Activated CD4-positive, CD25-positive, alpha-beta regulatory T cell (primary cell): ENCODE data around the gene UBE2E2.
"Not testable (repeated sequence)": the region's sequence is repeated elsewhere in the genome, so short reads cannot be mapped to it uniquely, and the experiment has no call there.

Source experiments
- DNase-seq, 4 experiments: peaks; one replicate each; lab custom pipeline; 2025; lab: John Stamatoyannopoulos, UW

UBE2E2 gene

GRCh38 chr3:23202921-23203707 lies at the start of gene UBE2E2:
Gene UBE2E2 (plus strand): TSS chr3:23203327.
- peak; percentile 19 to 53 (median 22) for DNase-seq

GRCh38 chr3:23153436-23153835 lies 49.7 kb upstream of the UBE2E2 start:
- DNase-seq, result no peak

- DNase-seq, result no peak
Observed at GRCh38 chr3:23157331-23157730, 45.8 kb upstream of the UBE2E2 start.

- no peak for DNase-seq
Observed at GRCh38 chr3:23159929-23160328, 43.2 kb upstream of the UBE2E2 start.

GRCh38 chr3:23161308-23161707 lies 41.8 kb upstream of the UBE2E2 start:
- DNase-seq, result no peak

- no peak for DNase-seq
Observed at GRCh38 chr3:23161896-23162570, 41.1 kb upstream of the UBE2E2 start.

GRCh38 chr3:23162934-23163333 lies 40.2 kb upstream of the UBE2E2 start:
- no peak for DNase-seq

GRCh38 chr3:23164746-23165145 lies 38.4 kb upstream of the UBE2E2 start:
- DNase-seq, result no peak

- DNase-seq, result no peak
Observed at GRCh38 chr3:23165571-23165970, 37.6 kb upstream of the UBE2E2 start.

- DNase-seq, result no peak
Observed at GRCh38 chr3:23166276-23166675, 36.9 kb upstream of the UBE2E2 start.

- no peak for DNase-seq
Observed at GRCh38 chr3:23166845-23167244, 36.3 kb upstream of the UBE2E2 start.

GRCh38 chr3:23169551-23169950 lies 33.6 kb upstream of the UBE2E2 start:
- DNase-seq, result no peak

GRCh38 chr3:23170291-23170690 lies 32.8 kb upstream of the UBE2E2 start:
- no peak for DNase-seq

- no peak for DNase-seq
Observed at GRCh38 chr3:23172059-23172458, 31.1 kb upstream of the UBE2E2 start.

- DNase-seq, result no peak
Observed at GRCh38 chr3:23174426-23175039, 28.6 kb upstream of the UBE2E2 start.

- DNase-seq, result no peak
Observed at GRCh38 chr3:23175341-23176083, 27.6 kb upstream of the UBE2E2 start.

- DNase-seq, result not testable (repeated sequence)
Observed at GRCh38 chr3:23176839-23177238, 26.3 kb upstream of the UBE2E2 start.

GRCh38 chr3:23182996-23183513 lies 20.1 kb upstream of the UBE2E2 start:
- DNase-seq, result no peak

GRCh38 chr3:23183731-23184130 lies 19.4 kb upstream of the UBE2E2 start:
- no peak for DNase-seq

GRCh38 chr3:23185861-23186260 lies 17.3 kb upstream of the UBE2E2 start:
- DNase-seq, result no peak

GRCh38 chr3:23189187-23189586 lies 13.9 kb upstream of the UBE2E2 start:
- DNase-seq, result no peak

- DNase-seq, result no peak
Observed at GRCh38 chr3:23192816-23193215, 10.3 kb upstream of the UBE2E2 start.
